Retinal pigment epithelial cell (primary cell): ENCODE data around the gene FSTL4.

Experiments
- DNase-seq: peaks from one replicate; pipeline ENCODE4 v3.0.0-alpha.2; 2010; ENCODE audit warnings: low read depth
- H3K4me3 ChIP-seq: 2 replicates; pipeline ENCODE4 v1.5.1; 2011; ENCODE audit warnings: mild to moderate bottlenecking, low read length, control low read depth, moderate library complexity
- CTCF ChIP-seq: conservative IDR thresholded peaks from 2 replicates; pipeline ENCODE4 v1.5.1; 2011; ENCODE audit warnings: low read depth, low read length, control low read depth, inconsistent platforms

FSTL4 gene

GRCh38 chr5:133474851-133475590 lies 137.3 kb downstream of the FSTL4 start:
- DNase-seq: no peak
- no peak for TF ChIP-seq CTCF
- H3K4me3 ChIP-seq: no peak overlapping the region

- no peak overlapping the region for H3K4me3 ChIP-seq
- no peak for TF ChIP-seq CTCF
- no peak for DNase-seq
These were observed 139.1 kb downstream of the FSTL4 start for GRCh38 chr5:133473291-133473690.

- DNase-seq: no peak
- no peak for TF ChIP-seq CTCF
- no peak overlapping the region for H3K4me3 ChIP-seq
These were observed 139.5 kb downstream of the FSTL4 start for GRCh38 chr5:133472829-133473228.

- DNase-seq: no peak
These were observed 140.6 kb downstream of the FSTL4 start for GRCh38 chr5:133471699-133472098.

GRCh38 chr5:133470841-133471240 lies 141.5 kb downstream of the FSTL4 start:
- no peak overlapping the region for H3K4me3 ChIP-seq
- no peak for DNase-seq
- TF ChIP-seq CTCF: no peak

More at GRCh38 chr5:133471699-133472098, 140.6 kb downstream of the FSTL4 start:
- TF ChIP-seq CTCF: no peak
- no peak overlapping the region for H3K4me3 ChIP-seq

- H3K4me3 ChIP-seq: no peak overlapping the region
- no peak for TF ChIP-seq CTCF
- DNase-seq: no peak
These were observed 142.5 kb downstream of the FSTL4 start for GRCh38 chr5:133469846-133470245.

GRCh38 chr5:133469252-133469651 lies 143.1 kb downstream of the FSTL4 start:
- no peak for DNase-seq
- TF ChIP-seq CTCF: no peak
- H3K4me3 ChIP-seq: no peak overlapping the region
